ENCODE measurements around the gene TUSC2. TPM values are rescaled to one million over a fixed set of nuclear protein-coding genes. Genes with fewer than 3 reads are reported as not detected.
A peak's percentile ranks its signal among the peaks of the same experiment; 100 is the strongest.

The TUSC2 gene
- total RNA-seq, 2 experiments from 2014 or later, result 23.1 to 24.7 TPM

GRCh38 chr3:50340147-50340447 is 12.1 kb upstream of the TUSC2 start:
- Histone ChIP-seq H3K4me1 (ENCODE audit: insufficient read depth, low read length) (peaks cover 70% of the 10 kb centered on the region), H3K4me3 (ENCODE audit: low read length) (peak overlapping the region; percentile 93), H3K27me3 (ENCODE audit: control insufficient read depth in 1 of 2, insufficient read depth in 2 of 2, low read length in 2 of 2) (no peaks in the 10 kb centered on the region), H3K27ac (ENCODE audit: low read depth in 1 of 2, low read length in 2 of 2) (peak overlapping the region; percentile 31 to 63), H3K9me3 (ENCODE audit: control insufficient read depth in 1 of 2, insufficient read depth in 1 of 2, low read length in 2 of 2) (no peaks in the 10 kb centered on the region), H3K36me3 (ENCODE audit: insufficient read depth, low read length) (no peaks in the 10 kb centered on the region)
- Mint-ChIP-seq H3K27me3 (no peaks in the 10 kb centered on the region), H3K27ac (peak overlapping the region; percentile 95), H3K4me3 (peak overlapping the region; percentile 96), H3K36me3 (ENCODE audit: low read depth) (peaks cover 16% of the 10 kb centered on the region), H3K9me3 (no peaks in the 10 kb centered on the region), H3K4me1 (ENCODE audit: low read depth) (peaks cover 64% of the 10 kb centered on the region)
- TF ChIP-seq CTCF (IDR thresholded peaks at IDR 0.05), result no peak
- ChIA-PET POLR2A (interaction anchor here (1.0 to 7.9 kb wide), 8 partner anchors 9 to 227 kb away, joined by 3 to 214 read pairs (median 8); partner anchors contain the start of genes C3orf18, CYB561D2, GNAI2 and HYAL3), CTCF (no interaction called here)
- DNase-seq (no peak), ATAC-seq (ENCODE audit: poor library complexity) (no peak)
- intact Hi-C loops (cut with DNase I, micrococcal nuclease), result no loop called here

GRCh38 chr3:50339485-50340146 is 11.6 kb upstream of the TUSC2 start:
- CTCF ChIA-PET, result interaction anchor here (4.6 kb wide), 1 partner anchor 15 kb away, joined by 19 read pairs; no protein-coding TSS in a partner anchor

GRCh38 chr3:50338965-50339364 is 10.9 kb upstream of the TUSC2 start:
- ChIA-PET CTCF (interaction anchor here (0.7 to 4.6 kb wide), 4 partner anchors 8 to 40 kb away, joined by 3 to 19 read pairs (median 6); partner anchors contain the start of genes HYAL3 and NAA80), POLR2A (interaction anchor here (0.9 to 7.9 kb wide), 7 partner anchors 10 to 204 kb away, joined by 3 to 214 read pairs (median 4); partner anchors contain the start of genes CYB561D2, GNAI2, HYAL3 and NAA80)
- peak overlapping the region in 1 of 2 donors; percentile 95 for H3K27ac ChIP-seq (ENCODE audit: low read depth in 1 of 2, low read length in 2 of 2)
- peaks cover 21% of the 10 kb centered on the region for H3K36me3 Mint-ChIP-seq (ENCODE audit: low read depth)
- no peaks in the 10 kb centered on the region for H3K9me3 Mint-ChIP-seq
- no peaks in the 10 kb centered on the region for H3K9me3 ChIP-seq (ENCODE audit: control insufficient read depth in 1 of 2, insufficient read depth in 1 of 2, low read length in 2 of 2)
- H3K4me1 ChIP-seq (ENCODE audit: insufficient read depth, low read length), result peaks cover 78% of the 10 kb centered on the region
- DNase-seq, result peak in 1 of 14 experiments; percentile 27
- no peak for TF ChIP-seq CTCF (IDR thresholded peaks at IDR 0.05)
- H3K36me3 ChIP-seq (ENCODE audit: insufficient read depth, low read length), result peaks cover 5% of the 10 kb centered on the region
- H3K27me3 ChIP-seq (ENCODE audit: control insufficient read depth in 1 of 2, insufficient read depth in 2 of 2, low read length in 2 of 2), result no peaks in the 10 kb centered on the region
- peak overlapping the region; percentile 96 for H3K4me3 Mint-ChIP-seq
- H3K27ac Mint-ChIP-seq, result peak overlapping the region; percentile 95
- intact Hi-C loops (cut with DNase I, micrococcal nuclease), result loop anchor here (5.0 kb wide), 2 partner anchors 42 to 102 kb away; partner anchors contain the start of genes GNAI2 (in 1 of the 2), HYAL3 (in 1 of the 2) and NAA80 (in 1 of the 2)
- peaks cover 70% of the 10 kb centered on the region for H3K4me1 Mint-ChIP-seq (ENCODE audit: low read depth)
- peak overlapping the region; percentile 93 for H3K4me3 ChIP-seq (ENCODE audit: low read length)
- no peaks in the 10 kb centered on the region for H3K27me3 Mint-ChIP-seq
- no peak for ATAC-seq (ENCODE audit: poor library complexity)

More at GRCh38 chr3:50339485-50340146, 11.6 kb upstream of the TUSC2 start:
- Mint-ChIP-seq H3K27ac (peak overlapping the region; percentile 95), H3K4me1 (ENCODE audit: low read depth) (peaks cover 66% of the 10 kb centered on the region), H3K36me3 (ENCODE audit: low read depth) (peaks cover 17% of the 10 kb centered on the region), H3K4me3 (peak overlapping the region; percentile 96), H3K9me3 (no peaks in the 10 kb centered on the region), H3K27me3 (no peaks in the 10 kb centered on the region)
- H3K36me3 ChIP-seq (ENCODE audit: insufficient read depth, low read length), result peaks cover 2% of the 10 kb centered on the region
- DNase-seq (no peak), ATAC-seq (ENCODE audit: poor library complexity) (no peak)
- no peaks in the 10 kb centered on the region for H3K9me3 ChIP-seq (ENCODE audit: control insufficient read depth in 1 of 2, insufficient read depth in 1 of 2, low read length in 2 of 2)
- peaks cover 72% of the 10 kb centered on the region for H3K4me1 ChIP-seq (ENCODE audit: insufficient read depth, low read length)
- peak overlapping the region in 1 of 2 donors; percentile 31 for H3K27ac ChIP-seq (ENCODE audit: low read depth in 1 of 2, low read length in 2 of 2)
- H3K4me3 ChIP-seq (ENCODE audit: low read length), result peak overlapping the region; percentile 93
- TF ChIP-seq CTCF (IDR thresholded peaks at IDR 0.05), result no peak
- intact Hi-C loops (cut with DNase I, micrococcal nuclease), result loop anchor here (5.0 kb wide), 2 partner anchors 42 to 102 kb away; partner anchors contain the start of genes GNAI2 (in 1 of the 2), HYAL3 (in 1 of the 2) and NAA80 (in 1 of the 2)
- POLR2A ChIA-PET, result interaction anchor here (0.9 to 7.9 kb wide), 10 partner anchors 10 to 104 kb away, joined by 3 to 214 read pairs (median 8); partner anchors contain the start of genes CYB561D2, GNAI2, HYAL3 and NAA80
- H3K27me3 ChIP-seq (ENCODE audit: control insufficient read depth in 1 of 2, insufficient read depth in 2 of 2, low read length in 2 of 2), result no peaks in the 10 kb centered on the region

Measured in CD4-positive, alpha-beta T cell (primary cell).